GOT3 (cell line): Measurements from ENCODE around the gene DHRS11.
A peak's percentile ranks its signal among the peaks of the same experiment; 100 is the strongest.
"Not testable (repeated sequence)": the region's sequence is repeated elsewhere in the genome, so short reads cannot be mapped to it uniquely, and the experiment has no call there.

Source experiments
- DNase-seq: peaks from one replicate; lab custom pipeline; 2025; ENCODE audit warnings: mixed read lengths; lab: John Stamatoyannopoulos, UW

Gene DHRS11

DNA sequence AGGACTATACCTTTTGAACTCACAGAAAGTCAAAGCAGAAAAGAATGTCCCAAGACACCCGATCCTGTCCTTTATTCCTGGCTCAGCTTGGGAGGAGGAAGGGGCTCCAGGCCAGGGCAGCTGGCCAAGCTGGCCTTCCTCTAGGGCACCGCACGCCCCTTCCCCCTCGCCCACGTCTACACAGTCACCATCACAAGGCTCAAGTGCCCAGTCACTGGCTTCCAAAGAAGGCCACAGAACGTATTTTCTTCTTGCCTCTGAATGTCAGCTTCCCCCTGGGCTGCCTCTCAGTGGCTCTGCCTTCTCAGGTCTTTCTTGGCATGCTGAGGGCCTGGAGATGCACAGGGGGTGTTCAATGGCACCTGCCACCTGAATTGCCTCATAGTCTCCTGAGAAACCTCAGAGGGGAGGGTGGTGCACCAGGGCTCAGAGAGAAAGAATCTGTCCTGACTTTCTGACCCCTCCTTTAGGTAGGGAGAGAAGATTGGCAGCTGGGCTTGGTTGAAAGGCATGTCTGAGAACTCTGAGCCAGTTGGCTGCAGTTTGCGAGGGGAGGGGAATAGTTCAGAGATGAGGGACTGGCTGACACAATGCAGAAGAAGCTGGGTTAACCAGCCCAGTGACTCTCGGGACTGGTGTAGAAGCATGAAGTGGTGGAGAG lies 2.1 kb downstream of the DHRS11 start:
- DNase-seq: no peak

DNA sequence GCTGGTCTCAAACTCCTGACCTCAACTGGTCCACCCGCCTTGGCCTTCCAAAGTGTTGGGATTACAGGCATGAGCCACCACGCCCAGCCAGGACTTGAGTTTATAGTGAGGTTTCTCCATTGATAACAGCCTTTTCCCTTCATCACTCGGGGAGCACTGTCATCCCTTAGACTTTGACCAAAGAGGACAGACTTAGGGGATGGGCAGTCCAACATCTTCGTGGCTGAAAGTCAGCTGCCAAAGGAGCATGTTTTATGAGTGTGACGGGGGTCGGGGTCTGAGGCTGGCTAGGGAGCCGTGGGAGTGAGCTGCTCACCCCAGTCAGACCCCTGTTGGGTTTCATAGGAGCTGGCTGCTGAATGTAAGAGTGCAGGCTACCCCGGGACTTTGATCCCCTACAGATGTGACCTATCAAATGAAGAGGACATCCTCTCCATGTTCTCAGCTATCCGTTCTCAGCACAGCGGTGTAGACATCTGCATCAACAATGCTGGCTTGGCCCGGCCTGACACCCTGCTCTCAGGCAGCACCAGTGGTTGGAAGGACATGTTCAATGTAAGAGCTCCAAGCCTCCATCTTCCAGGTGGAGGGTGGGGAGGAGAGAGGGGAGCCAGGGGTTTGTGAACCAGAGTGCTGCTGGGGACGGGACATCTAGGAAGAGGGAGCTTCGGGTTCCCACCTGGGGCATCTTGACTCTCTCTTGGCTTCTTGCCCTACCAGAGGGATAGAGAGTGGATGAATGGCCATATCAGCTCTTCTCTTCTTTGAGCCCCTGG lies 3.1 kb downstream of the DHRS11 start:
- DNase-seq: no peak

DNA sequence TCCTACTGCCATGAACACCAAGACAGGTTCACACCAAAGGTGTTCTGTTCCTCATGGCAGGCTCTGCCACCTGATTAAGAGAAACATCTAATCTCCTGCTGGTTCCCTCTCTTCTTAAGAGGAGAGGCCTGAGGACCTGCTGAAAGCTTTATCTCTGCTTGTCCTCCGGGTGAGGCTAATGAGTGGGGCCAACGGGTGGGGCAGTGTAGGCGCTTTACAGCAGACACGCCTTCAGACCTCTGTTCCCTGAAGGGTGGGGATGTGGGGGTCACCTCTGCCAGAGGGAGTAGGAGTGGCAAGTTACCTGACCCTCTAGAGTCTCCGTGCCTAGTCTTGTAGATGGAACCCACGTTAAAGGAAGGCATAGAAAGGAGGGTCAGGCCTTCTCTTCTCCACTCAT lies 5.5 kb downstream of the DHRS11 start:
- DNase-seq: no peak

DNA sequence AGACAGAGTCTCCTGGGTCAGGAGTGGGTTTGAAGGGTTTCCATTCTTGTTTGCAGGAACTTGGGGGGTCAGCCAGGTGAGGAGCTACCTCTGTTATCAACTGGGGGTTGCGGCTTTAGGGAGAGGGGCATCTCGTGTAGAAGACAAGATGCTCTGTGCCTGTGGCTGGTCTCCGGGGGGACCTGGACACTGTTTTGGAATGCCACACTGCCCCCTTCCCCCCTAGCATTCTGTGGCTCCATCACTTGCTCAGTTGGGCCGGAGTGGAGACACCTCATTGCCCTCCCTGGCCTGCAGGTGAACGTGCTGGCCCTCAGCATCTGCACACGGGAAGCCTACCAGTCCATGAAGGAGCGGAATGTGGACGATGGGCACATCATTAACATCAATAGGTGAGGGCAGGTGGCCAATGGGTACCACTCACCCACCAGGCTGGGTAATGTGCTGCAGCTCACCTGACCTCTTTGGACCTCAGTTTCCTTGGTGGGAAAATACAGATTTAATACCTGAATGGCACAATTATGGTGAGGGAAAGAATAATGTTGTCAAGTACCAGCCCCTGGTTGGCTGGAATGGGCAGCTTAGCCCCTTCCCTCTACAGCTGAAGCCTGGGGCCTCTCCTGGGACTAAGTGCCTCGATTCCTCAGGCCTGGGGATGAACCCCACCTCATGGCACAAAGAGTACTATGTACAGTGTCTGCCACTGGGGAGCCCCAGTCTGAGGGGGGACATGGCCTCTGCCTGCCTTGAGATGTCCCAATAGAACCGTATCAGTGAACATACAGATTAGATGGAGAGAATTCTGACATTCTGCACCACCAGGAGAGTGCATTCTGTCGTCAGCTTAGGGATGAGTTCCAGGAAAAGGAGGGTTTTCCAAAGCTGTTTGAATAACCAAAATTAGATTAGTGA lies 6.4 kb downstream of the DHRS11 start:
- DNase-seq: no peak

DNA sequence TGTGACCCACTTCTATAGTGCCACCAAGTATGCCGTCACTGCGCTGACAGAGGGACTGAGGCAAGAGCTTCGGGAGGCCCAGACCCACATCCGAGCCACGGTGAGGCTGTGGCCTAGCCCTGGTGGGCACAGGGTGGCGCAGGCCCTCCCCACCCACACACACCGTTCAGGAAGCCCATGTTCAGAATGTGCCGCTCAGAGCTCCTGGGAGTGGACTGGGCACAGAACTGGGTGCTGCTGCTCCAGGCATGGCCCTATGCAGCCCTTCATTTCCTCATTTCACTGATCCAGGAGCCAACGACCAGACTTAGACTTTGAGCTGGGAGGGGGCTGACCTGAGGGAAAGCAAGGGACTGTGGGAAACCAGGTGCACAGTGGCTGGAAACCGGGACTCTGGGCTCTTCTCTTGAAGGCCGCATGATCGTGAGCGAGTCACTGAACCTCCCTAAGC lies 7.3 kb downstream of the DHRS11 start:
- DNase-seq: no peak

DNA sequence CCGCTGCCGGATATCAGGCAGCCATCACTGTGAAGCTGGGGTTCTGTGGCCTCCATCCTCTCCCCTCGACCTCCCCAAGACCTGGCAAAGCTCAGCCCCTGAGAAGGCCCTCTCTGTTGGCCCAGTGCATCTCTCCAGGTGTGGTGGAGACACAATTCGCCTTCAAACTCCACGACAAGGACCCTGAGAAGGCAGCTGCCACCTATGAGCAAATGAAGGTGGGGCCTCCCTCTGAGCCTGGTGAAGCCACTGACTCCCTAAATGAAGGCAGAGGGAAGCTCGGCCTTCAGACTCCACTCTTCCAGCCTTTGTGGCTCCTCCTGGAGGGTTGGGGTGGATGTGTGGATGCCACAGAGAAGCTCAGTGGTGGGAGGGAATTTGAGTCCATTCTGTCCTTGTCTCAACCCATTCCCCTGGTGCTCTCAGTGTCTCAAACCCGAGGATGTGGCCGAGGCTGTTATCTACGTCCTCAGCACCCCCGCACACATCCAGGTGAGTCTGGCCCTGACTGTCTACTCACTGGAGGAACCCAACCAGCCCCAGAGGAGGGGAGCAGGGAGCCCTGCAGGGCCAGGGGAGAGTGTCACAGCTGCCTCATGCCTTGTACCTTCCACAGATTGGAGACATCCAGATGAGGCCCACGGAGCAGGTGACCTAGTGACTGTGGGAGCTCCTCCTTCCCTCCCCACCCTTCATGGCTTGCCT lies 8.0 kb downstream of the DHRS11 start:
- DNase-seq: no peak

DNA sequence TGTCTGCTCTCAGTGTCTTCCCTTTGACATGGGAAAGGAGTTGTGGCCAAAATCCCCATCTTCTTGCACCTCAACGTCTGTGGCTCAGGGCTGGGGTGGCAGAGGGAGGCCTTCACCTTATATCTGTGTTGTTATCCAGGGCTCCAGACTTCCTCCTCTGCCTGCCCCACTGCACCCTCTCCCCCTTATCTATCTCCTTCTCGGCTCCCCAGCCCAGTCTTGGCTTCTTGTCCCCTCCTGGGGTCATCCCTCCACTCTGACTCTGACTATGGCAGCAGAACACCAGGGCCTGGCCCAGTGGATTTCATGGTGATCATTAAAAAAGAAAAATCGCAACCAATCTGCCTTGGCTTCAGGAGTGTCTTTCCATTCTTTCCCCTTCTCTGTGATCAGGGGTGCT lies 8.8 kb downstream of the DHRS11 start:
- no peak for DNase-seq

DNA sequence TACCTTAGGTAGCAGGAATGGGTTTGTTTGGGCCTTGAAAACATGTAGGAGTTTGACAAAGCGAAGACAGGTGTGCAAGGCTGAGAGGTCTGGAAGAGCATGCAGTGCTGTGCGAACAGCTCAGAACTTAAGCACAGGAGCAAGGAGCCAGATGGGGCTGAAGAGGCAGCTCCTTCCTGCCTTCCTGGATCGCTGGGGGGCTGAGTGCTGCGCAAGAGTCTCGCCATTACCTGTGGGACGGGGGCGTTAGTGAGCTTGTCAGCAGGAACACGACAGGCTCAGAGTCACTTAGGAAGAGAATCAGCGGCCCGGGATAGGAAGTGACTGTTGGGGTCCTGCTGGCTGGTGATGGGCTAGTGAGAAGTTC lies 9.2 kb downstream of the DHRS11 start:
- no peak for DNase-seq

DNA sequence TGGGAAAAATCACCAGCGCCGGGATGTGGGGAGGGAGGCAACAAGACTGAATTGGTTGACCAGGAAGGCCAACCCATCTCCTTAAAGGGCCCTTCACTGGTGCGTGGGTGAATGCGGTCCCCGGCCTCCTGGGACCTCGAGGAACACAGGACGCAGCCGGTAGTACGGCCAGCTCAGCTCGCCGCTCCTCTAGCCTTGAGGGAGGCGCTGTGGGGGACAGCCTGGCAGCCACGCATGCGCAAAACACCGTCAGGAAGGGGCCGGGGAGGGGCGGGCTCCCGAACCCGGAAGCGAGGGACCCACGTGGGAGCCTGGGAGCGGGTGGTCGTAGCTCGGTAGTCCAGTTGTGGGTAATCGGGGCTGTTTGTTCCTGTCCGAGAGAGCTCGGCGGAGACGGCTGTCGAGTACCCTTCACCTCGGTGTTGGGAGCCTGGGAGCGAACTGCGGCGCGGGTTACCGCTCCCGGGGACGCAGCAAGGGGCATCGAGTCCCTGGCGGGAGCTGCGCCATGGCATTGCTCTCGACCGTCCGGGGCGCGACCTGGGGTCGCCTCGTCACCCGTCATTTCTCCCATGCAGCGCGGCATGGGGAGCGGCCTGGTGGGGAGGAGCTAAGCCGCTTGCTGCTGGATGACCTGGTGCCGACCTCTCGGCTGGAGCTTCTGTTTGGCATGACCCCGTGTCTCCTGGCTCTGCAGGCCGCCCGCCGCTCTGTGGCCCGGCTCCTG lies 9.8 kb downstream of the DHRS11 start, which contains the start of gene MRM1:
Gene MRM1, plus strand, starts transcription at position 281 of the 727 bp plus-strand sequence. Its CDS starts 228 bp downstream, at position 509.
- peak; percentile 47 for DNase-seq

DNA sequence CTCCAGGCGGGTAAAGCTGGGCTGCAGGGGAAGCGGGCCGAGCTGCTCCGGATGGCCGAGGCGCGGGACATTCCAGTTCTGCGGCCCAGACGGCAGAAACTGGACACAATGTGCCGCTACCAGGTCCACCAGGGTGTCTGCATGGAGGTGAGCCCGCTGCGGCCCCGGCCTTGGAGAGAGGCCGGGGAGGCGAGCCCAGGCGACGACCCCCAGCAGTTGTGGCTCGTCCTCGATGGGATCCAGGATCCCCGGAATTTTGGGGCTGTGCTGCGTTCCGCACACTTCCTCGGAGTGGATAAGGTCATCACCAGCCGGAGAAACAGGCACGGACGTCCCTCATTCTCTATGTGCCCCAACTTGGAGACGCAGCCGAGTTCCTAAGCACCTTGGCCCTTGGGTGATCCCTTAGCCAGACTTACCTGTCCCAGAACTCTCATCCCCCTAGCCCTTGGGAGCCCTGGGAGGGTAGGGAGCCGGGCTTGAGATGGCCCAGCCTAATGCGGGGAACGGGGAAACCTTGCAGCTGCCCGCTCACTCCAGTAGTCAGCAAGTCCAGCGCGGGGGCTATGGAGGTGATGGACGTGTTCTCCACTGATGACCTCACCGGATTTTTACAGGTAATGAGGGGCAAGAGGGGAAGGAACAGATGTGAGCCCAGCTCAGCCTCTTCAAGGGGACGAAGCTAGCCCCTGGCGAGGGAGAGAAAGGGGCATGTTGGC lies 10.5 kb downstream of the DHRS11 start:
- DNase-seq: no peak

DNA sequence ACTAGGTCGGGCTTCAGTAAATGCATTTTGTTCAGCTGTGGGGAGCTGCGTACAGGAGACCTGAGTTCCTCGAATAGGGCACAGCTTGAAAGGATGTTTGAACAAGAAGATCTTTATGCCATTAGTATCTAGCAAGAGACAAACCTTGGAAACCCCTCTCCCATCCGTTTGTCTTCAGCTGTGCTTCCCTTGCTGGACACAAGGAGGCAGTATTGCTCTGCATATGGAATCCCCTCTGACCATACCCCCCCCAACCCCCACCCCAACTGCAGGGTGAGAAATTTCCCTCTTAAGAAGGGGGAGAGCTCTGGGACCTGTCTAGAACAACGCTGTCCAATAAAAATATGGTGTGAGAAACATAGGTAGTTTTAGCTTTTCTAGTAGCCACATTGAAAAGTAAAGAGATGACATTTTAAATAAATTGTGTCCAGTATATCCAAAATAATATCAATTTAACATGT lies 11.3 kb downstream of the DHRS11 start:
- no peak for DNase-seq

DNA sequence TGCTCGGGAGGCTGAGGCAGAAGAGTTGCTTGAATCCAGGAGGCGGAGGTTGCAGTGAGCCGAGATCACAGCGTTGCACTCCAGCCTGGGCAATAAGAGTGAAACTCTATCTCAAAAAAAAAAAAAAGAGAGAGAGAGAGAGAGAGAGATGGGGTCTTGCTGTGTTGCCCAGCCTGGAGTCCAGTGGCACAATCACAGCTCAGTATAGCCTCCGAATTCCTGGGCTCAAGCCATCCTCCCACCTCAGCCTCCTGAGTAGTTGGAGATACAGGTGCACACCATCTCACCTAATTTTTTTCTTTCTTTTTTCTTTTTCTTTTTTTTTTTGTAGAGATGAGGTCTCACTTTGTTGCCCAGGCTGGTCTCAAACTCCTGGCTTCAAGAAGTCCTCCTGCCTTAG lies 13.3 kb downstream of the DHRS11 start:
- DNase-seq: not testable (repeated sequence)

DNA sequence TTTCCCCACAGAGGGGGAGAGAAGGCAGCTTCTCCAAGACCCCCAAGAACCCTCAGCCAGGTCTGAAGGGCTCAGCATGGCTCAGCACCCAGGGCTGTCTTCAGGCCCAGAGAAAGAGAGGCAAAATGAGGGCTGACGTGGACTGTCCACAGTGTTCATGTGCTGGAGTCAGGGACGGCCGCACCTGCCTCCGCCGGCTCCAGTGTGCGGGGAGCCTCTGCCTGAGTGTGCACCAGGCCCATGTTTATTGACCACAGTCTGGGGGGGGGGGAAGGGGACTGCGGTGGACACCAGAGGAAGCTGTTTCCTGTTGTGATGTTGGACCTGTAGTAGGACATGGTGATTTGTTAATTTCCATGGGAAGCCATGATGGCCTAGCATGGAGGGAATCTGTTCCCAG lies 16.6 kb downstream of the DHRS11 start:
- no peak for DNase-seq

DNA sequence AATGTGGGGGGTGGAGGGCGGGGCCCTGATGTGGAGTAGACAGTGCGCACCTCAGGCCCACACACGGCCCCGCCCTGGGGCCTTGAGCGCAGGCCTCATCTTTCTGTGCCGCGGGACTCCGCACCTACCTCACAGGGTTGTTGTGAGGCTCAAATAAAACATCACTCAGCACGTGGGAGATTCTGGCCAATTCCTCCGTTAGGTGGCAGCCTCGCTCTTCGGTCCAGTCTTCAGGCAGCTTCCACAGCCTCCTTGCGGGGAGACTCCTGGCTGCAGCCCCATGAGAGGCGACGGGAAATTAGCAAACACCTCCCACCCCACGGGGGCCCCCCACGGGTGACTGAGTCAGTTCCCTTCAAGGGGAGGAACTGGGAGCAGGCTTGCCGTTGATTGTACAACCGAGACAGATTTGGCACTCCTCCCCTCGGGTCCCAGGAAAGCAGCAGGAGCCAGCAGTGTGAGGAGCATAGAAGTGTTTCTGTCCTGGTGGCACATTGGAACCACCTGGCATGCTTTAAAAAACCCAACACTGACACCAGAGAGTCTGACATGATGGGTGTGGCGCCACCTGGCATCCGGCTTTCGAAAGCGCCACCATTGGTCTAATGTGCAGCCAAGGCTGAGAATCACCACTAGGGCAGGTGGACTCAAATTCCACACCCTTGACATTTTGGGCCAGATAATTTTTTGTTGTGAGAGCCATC lies 17.3 kb downstream of the DHRS11 start:
- DNase-seq: peak; percentile 32

DNA sequence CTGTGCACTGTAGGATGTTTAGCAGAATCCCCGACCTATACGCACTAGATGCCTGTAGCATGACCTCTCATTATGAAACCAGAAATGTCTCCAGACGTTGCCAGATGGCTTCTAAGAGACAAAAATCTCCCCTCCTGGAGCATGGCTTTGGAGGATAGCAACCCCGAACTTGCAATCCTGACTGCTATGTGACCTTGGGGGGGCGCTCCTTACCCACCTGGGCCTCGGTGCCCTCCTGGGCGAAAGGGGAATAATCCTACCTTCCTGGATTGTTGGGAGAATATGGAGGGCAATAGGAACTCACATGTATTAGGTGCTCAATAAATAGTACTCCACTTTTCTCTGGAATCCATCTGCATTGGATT lies 17.8 kb downstream of the DHRS11 start:
- DNase-seq: no peak

DNA sequence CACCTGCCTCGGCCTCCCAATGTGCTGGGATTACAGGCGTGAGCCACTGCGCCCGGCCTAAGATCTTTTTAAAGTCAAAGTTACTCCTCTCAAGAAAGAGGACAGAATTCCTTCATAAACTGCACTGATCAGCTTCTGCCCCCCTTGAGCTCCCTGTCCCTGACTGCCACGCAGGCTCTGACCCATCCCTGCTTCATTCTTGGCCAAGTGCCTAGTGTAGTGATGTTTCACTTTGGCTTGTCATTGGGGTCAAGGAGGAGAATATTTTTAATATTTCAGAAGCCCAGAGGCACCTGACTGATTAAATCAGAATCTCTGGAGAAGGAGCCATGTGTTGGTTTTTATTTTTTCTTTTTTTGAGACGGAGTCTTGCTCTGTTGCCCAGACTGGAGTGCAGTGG lies 18.8 kb downstream of the DHRS11 start:
- DNase-seq: no peak

DNA sequence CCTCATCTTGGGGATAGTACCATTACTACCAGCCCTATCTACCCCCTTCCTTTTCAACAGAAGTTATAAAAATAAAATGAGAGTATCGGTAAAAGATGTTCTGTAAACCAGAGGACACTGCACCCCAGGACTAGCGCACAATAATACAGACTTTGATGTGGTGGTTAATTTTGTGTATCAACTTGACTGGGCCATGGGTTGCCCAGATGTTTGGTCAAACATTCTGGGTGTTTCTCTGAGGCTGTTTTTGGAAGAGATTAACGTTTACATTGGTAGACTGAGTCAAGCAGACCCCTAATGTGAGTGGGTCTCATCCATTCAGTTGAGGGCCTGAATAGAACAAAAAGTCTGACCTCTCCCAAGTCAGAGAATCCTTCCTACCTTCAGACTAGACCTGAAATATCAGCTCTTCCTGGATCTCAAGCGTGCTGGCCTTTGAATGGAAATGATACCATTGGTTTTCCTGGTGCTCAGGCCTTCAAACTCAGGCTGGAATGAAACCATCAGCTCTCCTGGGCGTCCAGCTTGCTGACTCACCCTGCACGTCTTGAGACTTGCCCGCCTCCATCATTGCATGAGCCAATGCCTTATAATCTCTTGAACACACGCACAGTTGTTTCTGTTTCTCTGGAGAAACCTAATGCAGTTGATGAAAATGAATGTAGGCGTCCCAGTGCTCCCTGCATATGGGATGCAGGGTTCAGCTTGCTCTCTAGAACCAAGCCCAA lies 19.8 kb downstream of the DHRS11 start:
- DNase-seq: peak; percentile 16

DNA sequence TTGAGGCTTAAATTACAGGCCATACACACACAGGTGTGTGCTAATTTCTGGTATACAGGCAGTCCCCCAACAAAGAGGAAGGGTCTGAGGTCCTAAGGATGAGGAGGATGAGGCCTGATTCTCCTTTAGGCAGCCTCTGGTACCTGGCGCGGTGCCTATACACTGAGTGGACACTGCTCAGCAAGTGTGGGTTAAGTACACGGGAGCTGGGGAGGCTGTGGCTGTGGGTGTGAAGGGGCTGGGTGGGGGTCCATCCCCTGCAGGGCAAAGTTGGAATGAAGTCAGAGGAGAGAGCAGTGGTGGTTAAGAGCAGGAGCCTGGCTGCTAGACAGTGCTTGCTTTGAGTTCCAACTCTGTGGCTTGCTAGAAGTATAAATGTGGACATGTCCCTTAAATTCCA lies 20.6 kb downstream of the DHRS11 start:
- no peak for DNase-seq

DNA sequence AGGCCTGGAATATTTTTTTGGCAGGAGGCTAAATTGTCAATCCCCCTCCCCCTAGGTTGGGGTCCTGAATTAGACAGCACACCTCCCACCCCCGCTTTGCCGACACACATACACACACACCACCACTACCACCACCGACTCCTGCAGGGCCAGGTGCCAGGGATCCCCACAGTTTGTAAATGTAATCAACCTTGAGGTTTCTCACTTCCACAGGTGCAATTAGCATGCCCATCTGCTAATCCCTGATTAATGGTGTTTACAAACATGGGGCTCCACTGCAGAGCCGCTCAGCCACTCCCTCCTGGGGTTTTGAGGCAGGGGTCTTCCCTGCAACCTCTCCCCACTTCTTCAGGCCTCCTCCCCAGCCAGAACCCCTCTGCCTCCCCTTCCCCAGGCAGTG lies 21.5 kb downstream of the DHRS11 start:
- no peak for DNase-seq
